Brain microvascular endothelial cell (primary cell): ENCODE data around the gene NUS1.
A peak's percentile ranks its signal among the peaks of the same experiment; 100 is the strongest.
"Not testable (repeated sequence)": the region's sequence is repeated elsewhere in the genome, so short reads cannot be mapped to it uniquely, and the experiment has no call there.

Source experiments
- DNase-seq: peaks from one replicate; pipeline ENCODE4 v3.0.0-alpha.2; 2020
- H3K27ac ChIP-seq: fragments of 250-450 bp; sonication (Bioruptor Pico); 2 replicates; pipeline ENCODE4 v1.5.1; 2020; ENCODE audit warnings: mild to moderate bottlenecking, moderate library complexity
- H3K27me3 ChIP-seq: fragments of 250-450 bp; sonication (Bioruptor Pico); replicated peaks from 2 replicates; pipeline ENCODE4 v1.5.1; 2020; ENCODE audit warnings: mild to moderate bottlenecking
- H3K36me3 ChIP-seq: fragments of 250-450 bp; sonication (Bioruptor Pico); replicated peaks from 2 replicates; pipeline ENCODE4 v1.5.1; 2020; ENCODE audit warnings: mild to moderate bottlenecking
- H3K4me3 ChIP-seq: 2 replicates; pipeline ENCODE4 v1.5.1; 2011; ENCODE audit warnings: low read depth, mild to moderate bottlenecking, control low read depth, low read length, moderate library complexity
- in situ Hi-C: cut with HindIII; loops from 2 replicates; pipeline ENCODE4 v1.10.0; 2017; ENCODE audit warnings: low sequenced_read_pairs, low pct_ligation_motif_present
- TF ChIP-seq, protein P1 (sequence below): IDR thresholded peaks from 2 replicates; pipeline ENCODE4 v1.5.1; 2011; ENCODE audit warnings: low read depth, mild to moderate bottlenecking, moderate library complexity, low read length, control low read depth, inconsistent platforms; ENCODE audit errors: missing control alignments

The NUS1 gene

DNA sequence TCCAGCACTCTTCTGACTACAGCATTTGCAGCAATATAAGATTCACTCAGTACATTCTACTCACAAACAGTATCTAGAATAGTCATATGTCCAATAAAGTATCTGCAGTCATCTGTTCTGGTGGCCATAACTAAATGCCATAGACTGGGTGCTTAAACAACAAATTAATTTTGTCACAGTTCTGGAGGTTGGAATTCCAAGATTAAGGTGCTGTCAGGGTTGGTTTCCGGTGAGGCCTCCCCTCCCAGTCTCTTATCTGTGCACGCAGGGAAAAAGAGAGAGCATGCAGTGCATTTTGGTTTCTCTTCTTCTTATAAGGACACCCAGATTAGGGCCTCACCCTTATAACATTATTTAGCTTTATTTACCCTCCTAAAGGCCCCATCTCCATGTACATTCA lies 21.3 kb upstream of the NUS1 start:
- in situ Hi-C loops: no loop called here
- TF ChIP-seq, protein P1, sequence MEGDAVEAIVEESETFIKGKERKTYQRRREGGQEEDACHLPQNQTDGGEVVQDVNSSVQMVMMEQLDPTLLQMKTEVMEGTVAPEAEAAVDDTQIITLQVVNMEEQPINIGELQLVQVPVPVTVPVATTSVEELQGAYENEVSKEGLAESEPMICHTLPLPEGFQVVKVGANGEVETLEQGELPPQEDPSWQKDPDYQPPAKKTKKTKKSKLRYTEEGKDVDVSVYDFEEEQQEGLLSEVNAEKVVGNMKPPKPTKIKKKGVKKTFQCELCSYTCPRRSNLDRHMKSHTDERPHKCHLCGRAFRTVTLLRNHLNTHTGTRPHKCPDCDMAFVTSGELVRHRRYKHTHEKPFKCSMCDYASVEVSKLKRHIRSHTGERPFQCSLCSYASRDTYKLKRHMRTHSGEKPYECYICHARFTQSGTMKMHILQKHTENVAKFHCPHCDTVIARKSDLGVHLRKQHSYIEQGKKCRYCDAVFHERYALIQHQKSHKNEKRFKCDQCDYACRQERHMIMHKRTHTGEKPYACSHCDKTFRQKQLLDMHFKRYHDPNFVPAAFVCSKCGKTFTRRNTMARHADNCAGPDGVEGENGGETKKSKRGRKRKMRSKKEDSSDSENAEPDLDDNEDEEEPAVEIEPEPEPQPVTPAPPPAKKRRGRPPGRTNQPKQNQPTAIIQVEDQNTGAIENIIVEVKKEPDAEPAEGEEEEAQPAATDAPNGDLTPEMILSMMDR: no peak
- Histone ChIP-seq H3K4me3 (no peak overlapping the region), H3K36me3 (no peaks in the 10 kb centered on the region), H3K27me3 (no peaks in the 10 kb centered on the region), H3K27ac (no peak overlapping the region)
- no peak for DNase-seq

DNA sequence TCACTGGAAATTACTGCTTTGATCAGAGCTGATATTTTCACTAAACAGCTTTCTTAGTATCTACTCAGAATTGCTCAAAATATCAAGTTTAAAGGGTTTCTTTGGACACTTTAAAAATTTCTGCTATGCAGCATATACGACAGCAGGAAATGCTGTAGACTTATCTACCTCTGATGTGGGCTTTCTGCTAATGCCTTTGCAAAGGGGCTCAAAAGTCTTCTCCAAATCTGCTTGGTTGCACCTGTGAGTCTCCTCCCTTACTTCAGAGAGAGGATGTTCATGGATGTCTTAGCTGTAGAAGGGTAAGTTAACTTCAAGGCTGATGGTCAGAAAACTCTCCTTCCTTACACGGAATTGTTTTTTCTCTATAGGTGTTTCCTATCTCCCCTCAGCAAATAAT lies 19.9 kb upstream of the NUS1 start:
- no peaks in the 10 kb centered on the region for H3K27me3 ChIP-seq
- H3K4me3 ChIP-seq: no peak overlapping the region
- DNase-seq: no peak
- no peak overlapping the region for H3K27ac ChIP-seq
- in situ Hi-C loops: no loop called here
- H3K36me3 ChIP-seq: no peaks in the 10 kb centered on the region
- TF ChIP-seq, protein P1: no peak

DNA sequence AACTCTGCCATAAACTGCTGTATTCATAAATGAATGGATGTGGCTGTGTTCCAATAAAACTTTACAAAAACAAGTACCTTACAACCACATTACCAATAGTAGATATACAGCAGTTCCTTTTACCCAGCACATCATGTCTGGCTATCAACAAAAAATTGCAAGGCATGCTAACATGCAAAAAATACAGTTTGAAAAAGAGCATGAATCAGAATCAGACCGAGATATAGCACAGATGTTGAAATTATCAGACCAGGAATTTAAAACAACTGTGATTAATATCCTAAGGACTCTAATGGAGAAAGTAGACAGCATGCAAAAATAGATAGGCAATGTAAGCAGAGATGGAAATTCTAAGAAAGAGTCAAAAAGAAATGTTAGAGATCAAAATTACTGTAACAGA lies 8.4 kb upstream of the NUS1 start:
- Histone ChIP-seq H3K36me3 (no peaks in the 10 kb centered on the region), H3K4me3 (no peak overlapping the region), H3K27me3 (no peaks in the 10 kb centered on the region), H3K27ac (no peak overlapping the region)
- TF ChIP-seq, protein P1: no peak
- in situ Hi-C loops: no loop called here
- DNase-seq: no peak

DNA sequence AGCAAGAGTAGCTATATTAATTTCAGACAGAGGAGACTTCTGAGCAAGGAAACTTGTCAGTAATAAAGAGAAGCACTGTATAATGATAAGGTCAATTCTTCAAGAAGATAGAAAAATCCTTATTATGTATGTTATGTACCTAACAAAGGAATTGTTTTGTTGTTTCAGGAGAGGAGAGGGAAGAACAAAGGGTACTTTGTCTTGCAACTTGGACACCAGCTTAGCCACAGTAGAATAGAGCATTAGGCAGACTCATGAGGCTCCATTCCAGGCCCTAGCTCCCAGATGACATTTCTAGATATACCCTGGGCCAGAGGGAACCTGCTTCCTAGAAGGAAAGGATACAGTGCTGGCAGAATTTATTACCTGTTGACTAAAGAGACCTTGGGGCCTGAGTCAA lies 6.5 kb upstream of the NUS1 start:
- H3K27ac ChIP-seq: no peak overlapping the region
- no peak overlapping the region for H3K4me3 ChIP-seq
- no peaks in the 10 kb centered on the region for H3K27me3 ChIP-seq
- in situ Hi-C loops: no loop called here
- TF ChIP-seq, protein P1: no peak
- no peaks in the 10 kb centered on the region for H3K36me3 ChIP-seq
- no peak for DNase-seq

DNA sequence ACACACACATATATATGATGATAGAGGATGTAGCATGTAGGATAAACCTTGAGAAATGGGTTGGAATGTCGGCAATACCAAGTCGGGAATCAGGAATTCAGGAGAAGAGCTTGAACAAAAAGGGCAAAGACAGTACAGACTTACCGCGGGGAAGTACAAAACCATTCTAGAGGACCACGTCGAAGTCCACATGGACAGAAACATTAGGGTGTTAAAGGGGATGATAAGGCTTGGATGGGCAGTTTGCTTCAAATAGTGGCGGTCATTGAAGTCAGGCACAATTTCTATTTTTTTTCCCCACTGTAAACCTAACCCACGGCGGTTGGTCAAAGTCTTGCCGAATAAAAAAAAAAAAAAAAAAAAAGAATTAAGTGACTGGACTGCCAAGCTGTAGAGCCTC lies 766 bp upstream of the NUS1 start:
- TF ChIP-seq, protein P1: no peak
- DNase-seq: no peak
- in situ Hi-C loops: no loop called here
- H3K4me3 ChIP-seq: peak overlapping the region; percentile 65
- no peaks in the 10 kb centered on the region for H3K27me3 ChIP-seq
- no peak overlapping the region for H3K27ac ChIP-seq
- no peaks in the 10 kb centered on the region for H3K36me3 ChIP-seq

DNA sequence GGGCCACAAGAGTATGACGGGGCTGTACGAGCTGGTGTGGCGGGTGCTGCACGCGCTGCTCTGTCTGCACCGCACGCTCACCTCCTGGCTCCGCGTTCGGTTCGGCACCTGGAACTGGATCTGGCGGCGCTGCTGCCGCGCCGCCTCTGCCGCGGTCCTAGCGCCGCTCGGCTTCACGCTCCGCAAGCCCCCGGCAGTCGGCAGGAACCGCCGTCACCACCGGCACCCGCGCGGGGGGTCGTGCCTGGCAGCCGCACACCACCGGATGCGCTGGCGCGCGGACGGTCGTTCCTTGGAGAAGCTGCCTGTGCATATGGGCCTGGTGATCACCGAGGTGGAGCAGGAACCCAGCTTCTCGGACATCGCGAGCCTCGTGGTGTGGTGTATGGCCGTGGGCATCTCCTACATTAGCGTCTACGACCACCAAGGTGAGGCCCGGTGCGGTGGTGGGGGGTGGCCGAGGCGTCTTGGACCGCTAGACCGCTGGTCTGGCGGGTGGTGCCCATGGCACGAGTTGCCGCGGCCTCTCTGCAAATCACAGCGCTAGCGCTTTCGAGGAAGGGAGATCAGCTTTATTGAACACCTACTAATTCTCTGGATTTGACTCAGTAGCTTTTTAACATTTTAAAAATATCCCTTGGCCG lies 511 bp downstream of the NUS1 start:
- DNase-seq, H3K27me3 ChIP-seq, in situ Hi-C loops, H3K36me3 ChIP-seq: not testable (repeated sequence)
- Histone ChIP-seq H3K27ac (peak overlapping the region; percentile 67), H3K4me3 (peak overlapping the region; percentile 79)
